ENCODE measurements around the gene NEDD4L. TPM values are rescaled to one million over a fixed set of nuclear protein-coding genes. Genes with fewer than 3 reads are reported as not detected.
A peak's percentile ranks its signal among the peaks of the same experiment; 100 is the strongest.

Gene NEDD4L
- total RNA-seq, 1 donor from 2014 or later, result 209 TPM

DNA sequence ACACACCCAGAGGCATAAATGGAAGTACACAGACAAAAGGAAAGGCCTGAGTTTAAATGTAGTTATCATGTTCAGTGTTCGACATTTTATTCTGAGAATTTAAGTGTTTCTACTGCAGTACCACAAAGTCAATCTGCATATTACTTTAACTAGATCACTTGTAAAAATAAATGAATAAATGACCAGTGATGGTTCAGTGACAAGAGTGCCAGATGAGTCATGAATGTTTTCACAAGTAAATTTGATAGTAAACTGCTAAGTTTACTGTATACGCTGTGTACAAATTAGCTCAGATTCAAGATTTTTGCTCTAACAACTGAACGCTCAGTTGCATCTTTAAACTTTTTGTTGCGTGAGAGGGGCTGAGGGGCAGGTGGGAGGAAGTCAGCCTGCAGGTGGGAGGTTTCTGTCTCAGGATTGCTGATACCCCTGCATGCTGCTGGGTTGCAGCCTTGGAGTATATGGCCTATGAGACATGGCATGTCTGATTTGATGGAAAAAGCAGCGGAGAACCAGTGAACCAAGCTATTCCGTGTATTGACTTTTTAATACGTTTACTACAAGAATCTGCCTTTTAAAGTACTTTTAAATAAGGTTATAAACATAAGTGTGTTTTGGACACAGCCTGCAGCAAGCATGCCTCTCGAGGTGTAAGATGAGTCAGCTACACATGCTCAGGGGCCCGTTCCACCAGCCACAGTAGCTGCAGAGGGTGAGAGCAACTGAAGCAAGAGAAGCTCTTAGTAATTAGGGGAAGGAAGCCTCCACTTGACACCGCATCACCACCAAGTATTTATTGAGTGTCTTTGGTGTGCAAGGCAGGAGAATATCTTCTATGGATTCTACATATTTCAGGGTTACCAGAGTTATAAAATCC, 245.1 kb downstream of the NEDD4L start:
- peaks cover 1% of the 10 kb centered on the region for H3K9me3 Mint-ChIP-seq (ENCODE audit: unreplicated experiment)
- TF ChIP-seq, protein P1, sequence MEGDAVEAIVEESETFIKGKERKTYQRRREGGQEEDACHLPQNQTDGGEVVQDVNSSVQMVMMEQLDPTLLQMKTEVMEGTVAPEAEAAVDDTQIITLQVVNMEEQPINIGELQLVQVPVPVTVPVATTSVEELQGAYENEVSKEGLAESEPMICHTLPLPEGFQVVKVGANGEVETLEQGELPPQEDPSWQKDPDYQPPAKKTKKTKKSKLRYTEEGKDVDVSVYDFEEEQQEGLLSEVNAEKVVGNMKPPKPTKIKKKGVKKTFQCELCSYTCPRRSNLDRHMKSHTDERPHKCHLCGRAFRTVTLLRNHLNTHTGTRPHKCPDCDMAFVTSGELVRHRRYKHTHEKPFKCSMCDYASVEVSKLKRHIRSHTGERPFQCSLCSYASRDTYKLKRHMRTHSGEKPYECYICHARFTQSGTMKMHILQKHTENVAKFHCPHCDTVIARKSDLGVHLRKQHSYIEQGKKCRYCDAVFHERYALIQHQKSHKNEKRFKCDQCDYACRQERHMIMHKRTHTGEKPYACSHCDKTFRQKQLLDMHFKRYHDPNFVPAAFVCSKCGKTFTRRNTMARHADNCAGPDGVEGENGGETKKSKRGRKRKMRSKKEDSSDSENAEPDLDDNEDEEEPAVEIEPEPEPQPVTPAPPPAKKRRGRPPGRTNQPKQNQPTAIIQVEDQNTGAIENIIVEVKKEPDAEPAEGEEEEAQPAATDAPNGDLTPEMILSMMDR (IDR thresholded peaks at IDR 0.05; ENCODE audit: partially characterized antibody, unreplicated experiment), result no peak
- no peaks in the 10 kb centered on the region for H3K27me3 Mint-ChIP-seq (ENCODE audit: unreplicated experiment)
- H3K4me3 Mint-ChIP-seq (ENCODE audit: unreplicated experiment), result no peak overlapping the region
- no peak for DNase-seq
- no peaks in the 10 kb centered on the region for H3K36me3 Mint-ChIP-seq (ENCODE audit: unreplicated experiment)
- H3K27ac Mint-ChIP-seq (ENCODE audit: unreplicated experiment), result peak overlapping the region; percentile 46
- H3K4me1 Mint-ChIP-seq (ENCODE audit: low read depth, unreplicated experiment), result peaks cover 22% of the 10 kb centered on the region

DNA sequence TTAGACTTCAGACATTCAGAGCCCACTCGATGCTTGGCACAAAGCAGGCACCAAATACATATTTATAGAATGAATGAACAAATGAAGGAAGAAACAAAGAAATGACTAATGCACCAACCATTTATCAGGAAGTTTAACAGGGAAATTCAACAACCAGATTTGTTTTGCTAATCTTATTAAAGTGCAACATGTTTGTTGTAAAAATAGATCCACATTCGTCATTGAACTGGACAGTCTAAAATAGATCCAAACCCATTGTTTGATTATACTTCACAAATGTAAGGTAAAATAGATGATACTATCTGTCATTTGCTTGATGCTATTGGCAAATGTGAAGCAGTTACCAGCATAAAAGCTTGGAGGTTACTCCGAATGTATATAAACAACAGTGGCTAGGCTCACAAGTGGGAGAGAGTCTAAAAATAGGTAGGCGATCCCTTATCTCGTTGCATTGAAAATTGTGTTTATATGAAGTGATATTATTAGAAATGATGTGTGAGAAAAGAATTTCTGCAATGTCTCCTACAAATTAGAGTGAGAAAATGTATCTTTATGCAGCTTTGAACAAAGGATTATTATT, 246.2 kb downstream of the NEDD4L start:
- H3K9me3 Mint-ChIP-seq (ENCODE audit: unreplicated experiment), result peaks cover 1% of the 10 kb centered on the region
- TF ChIP-seq, protein P1 (IDR thresholded peaks at IDR 0.05; ENCODE audit: partially characterized antibody, unreplicated experiment), result no peak
- H3K27ac Mint-ChIP-seq (ENCODE audit: unreplicated experiment), result no peak overlapping the region
- no peaks in the 10 kb centered on the region for H3K36me3 Mint-ChIP-seq (ENCODE audit: unreplicated experiment)
- H3K4me3 Mint-ChIP-seq (ENCODE audit: unreplicated experiment), result no peak overlapping the region
- no peaks in the 10 kb centered on the region for H3K27me3 Mint-ChIP-seq (ENCODE audit: unreplicated experiment)
- no peak for DNase-seq
- H3K4me1 Mint-ChIP-seq (ENCODE audit: low read depth, unreplicated experiment), result peaks cover 18% of the 10 kb centered on the region

DNA sequence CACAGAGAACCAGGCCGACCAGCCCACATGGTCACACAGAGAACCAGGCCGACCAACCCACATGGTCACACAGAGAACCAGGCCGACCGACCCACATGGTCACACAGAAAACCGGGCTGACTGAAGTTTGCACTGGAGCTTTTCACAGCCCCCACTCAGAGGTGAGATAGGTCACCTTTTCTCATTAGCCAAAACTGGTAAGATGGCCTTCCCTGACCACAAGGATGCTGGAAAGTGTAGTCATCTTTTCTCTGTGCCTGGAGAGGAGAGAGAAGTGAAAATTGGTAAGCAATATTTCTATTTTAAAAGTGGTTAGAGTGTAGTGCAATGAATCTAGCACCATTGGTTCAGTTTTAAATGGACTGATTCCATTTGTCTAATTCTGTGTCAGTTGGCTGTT, 247.1 kb downstream of the NEDD4L start:
- peaks cover 1% of the 10 kb centered on the region for H3K27me3 Mint-ChIP-seq (ENCODE audit: unreplicated experiment)
- TF ChIP-seq, protein P1 (IDR thresholded peaks at IDR 0.05; ENCODE audit: partially characterized antibody, unreplicated experiment), result no peak
- H3K4me1 Mint-ChIP-seq (ENCODE audit: low read depth, unreplicated experiment), result peaks cover 20% of the 10 kb centered on the region
- no peaks in the 10 kb centered on the region for H3K36me3 Mint-ChIP-seq (ENCODE audit: unreplicated experiment)
- H3K9me3 Mint-ChIP-seq (ENCODE audit: unreplicated experiment), result peaks cover 1% of the 10 kb centered on the region
- DNase-seq, result no peak
- no peak overlapping the region for H3K4me3 Mint-ChIP-seq (ENCODE audit: unreplicated experiment)
- no peak overlapping the region for H3K27ac Mint-ChIP-seq (ENCODE audit: unreplicated experiment)

DNA sequence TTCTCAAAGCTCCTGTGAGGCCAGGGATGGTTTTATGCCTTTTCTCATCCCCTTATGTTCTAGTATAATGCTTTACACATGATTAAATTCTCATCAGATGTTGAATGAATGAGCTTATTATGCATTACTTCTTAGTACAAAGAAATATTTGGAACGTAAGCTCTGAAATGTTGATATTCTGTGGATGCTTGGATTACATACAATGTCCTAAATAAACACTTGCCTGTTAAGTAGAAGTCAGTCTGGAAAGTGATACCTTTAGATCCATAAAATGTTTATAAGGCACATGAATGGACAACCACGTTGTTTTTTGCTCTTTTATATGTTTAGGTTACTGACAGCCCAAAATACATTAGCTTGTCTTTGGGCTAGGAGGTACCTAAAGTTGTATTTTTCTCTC, 248.6 kb downstream of the NEDD4L start:
- peaks cover 1% of the 10 kb centered on the region for H3K27me3 Mint-ChIP-seq (ENCODE audit: unreplicated experiment)
- no peak for DNase-seq
- TF ChIP-seq, protein P1 (IDR thresholded peaks at IDR 0.05; ENCODE audit: partially characterized antibody, unreplicated experiment), result no peak
- H3K36me3 Mint-ChIP-seq (ENCODE audit: unreplicated experiment), result no peaks in the 10 kb centered on the region
- peaks cover 1% of the 10 kb centered on the region for H3K9me3 Mint-ChIP-seq (ENCODE audit: unreplicated experiment)
- no peak overlapping the region for H3K4me3 Mint-ChIP-seq (ENCODE audit: unreplicated experiment)
- peaks cover 16% of the 10 kb centered on the region for H3K4me1 Mint-ChIP-seq (ENCODE audit: low read depth, unreplicated experiment)
- H3K27ac Mint-ChIP-seq (ENCODE audit: unreplicated experiment), result no peak overlapping the region

DNA sequence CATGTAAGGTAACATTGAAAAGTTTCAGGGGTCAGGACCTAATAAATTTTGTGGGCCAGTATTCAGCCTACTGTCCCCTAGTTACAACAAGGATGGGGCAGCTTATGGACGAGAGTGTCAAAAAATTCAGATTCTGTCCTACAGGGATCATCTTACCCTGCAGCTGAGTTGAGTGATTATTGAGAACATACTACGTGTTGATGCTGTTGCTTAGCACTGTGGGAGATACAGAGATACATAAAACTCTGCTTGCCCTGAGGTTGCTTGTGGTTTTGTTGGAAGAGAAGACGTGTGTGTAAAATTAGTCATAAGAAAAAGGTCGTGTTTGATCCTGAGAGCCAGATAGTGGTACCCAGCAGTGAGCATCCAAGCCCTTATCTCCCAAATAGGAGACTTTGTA, 253.2 kb downstream of the NEDD4L start:
- no peak overlapping the region for H3K27ac Mint-ChIP-seq (ENCODE audit: unreplicated experiment)
- H3K4me3 Mint-ChIP-seq (ENCODE audit: unreplicated experiment), result no peak overlapping the region
- no peaks in the 10 kb centered on the region for H3K36me3 Mint-ChIP-seq (ENCODE audit: unreplicated experiment)
- peaks cover 1% of the 10 kb centered on the region for H3K27me3 Mint-ChIP-seq (ENCODE audit: unreplicated experiment)
- TF ChIP-seq, protein P1 (IDR thresholded peaks at IDR 0.05; ENCODE audit: partially characterized antibody, unreplicated experiment), result no peak
- H3K4me1 Mint-ChIP-seq (ENCODE audit: low read depth, unreplicated experiment), result peaks cover 34% of the 10 kb centered on the region
- no peak for DNase-seq
- H3K9me3 Mint-ChIP-seq (ENCODE audit: unreplicated experiment), result no peaks in the 10 kb centered on the region
